HepG2 (cell line): ENCODE data around the gene LRP10. TPM values are rescaled to one million over a fixed set of nuclear protein-coding genes. Genes with fewer than 3 reads are reported as not detected.
A peak's percentile ranks its signal among the peaks of the same experiment; 100 is the strongest.

Source experiments
- CEBPZ ChIP-seq: IDR thresholded peaks from 2 replicates; pipeline ENCODE4 v1.6.1; 2012; ENCODE audit warnings: low read length, improper control_type of control experiment
- DMAP1 ChIP-seq: IDR thresholded peaks from 2 replicates; pipeline ENCODE4 v1.6.1; 2016
- DNMT1 ChIP-seq: sonication (generic); formaldehyde crosslinking; IDR thresholded peaks from 2 replicates; pipeline ENCODE4 v1.5.1; 2020; ENCODE audit warnings: mild to moderate bottlenecking, missing genetic modification reagents
- E2F5 ChIP-seq: sonication (generic); formaldehyde crosslinking; conservative IDR thresholded peaks from 2 replicates; pipeline ENCODE4 v1.4.0; 2020; ENCODE audit warnings: missing genetic modification reagents
- IKZF4 ChIP-seq: sonication (generic); formaldehyde crosslinking; IDR thresholded peaks from 2 replicates; pipeline ENCODE4 v1.5.1; 2020; ENCODE audit warnings: borderline replicate concordance, mild to moderate bottlenecking, low read depth, missing genetic modification reagents; ENCODE audit errors: not compliant biosample characterization
- MYNN ChIP-seq: sonication (generic); formaldehyde crosslinking; IDR thresholded peaks from 2 replicates; pipeline ENCODE4 v1.4.0; 2020; ENCODE audit warnings: mild to moderate bottlenecking, low read depth, missing genetic modification reagents
- REST ChIP-seq, 2 experiments: IDR thresholded peaks; 2 replicates each; pipeline ENCODE4 v1.6.1; 2011 to 2012; ENCODE audit warnings: low read length in 2 of 2, borderline replicate concordance in 1 of 2, low read depth in 1 of 2, mild to moderate bottlenecking in 1 of 2, moderate library complexity in 1 of 2
- THAP11 ChIP-seq: IDR thresholded peaks from 2 replicates; pipeline ENCODE4 v1.6.1; 2016; ENCODE audit warnings: missing biosample characterization, missing genetic modification reagents
- ZBTB37 ChIP-seq: sonication (generic); formaldehyde crosslinking; IDR thresholded peaks from 2 replicates; pipeline ENCODE4 v1.4.0; 2020; ENCODE audit warnings: mild to moderate bottlenecking, missing genetic modification reagents
- ZNF772 ChIP-seq: sonication (generic); formaldehyde crosslinking; IDR thresholded peaks from 2 replicates; pipeline ENCODE4 v1.5.0; 2020; ENCODE audit warnings: mild to moderate bottlenecking, missing genetic modification reagents
- polyA plus RNA-seq, 8 experiments: library from polyadenylated mRNA; depleted of rRNA in 3 of 8; stranded (reverse) in 7 of 8; unstranded in 1 of 8; fragments of >200 nt; fragmentation: Illumina TruSeq in 4 of 8; extraction: Trizol in 4 of 8; gene quantifications; 2 replicates each; pipeline versions ENCODE4 v1.2.1 to v1.2.3, GENCODE V29; 2011 to 2016; ENCODE audit warnings: low read depth in 4 of 8, missing spikeins in 1 of 8, mixed read lengths in 1 of 8; ENCODE audit not compliant: insufficient read depth in 1 of 8
- total RNA-seq, 5 experiments: library from RNA; depleted of rRNA; stranded (reverse); fragments of >200 nt; fragmentation: Illumina TruSeq; extraction: Trizol; gene quantifications; 2 replicates each; pipeline ENCODE4 v1.2.3, GENCODE V29; 2016; ENCODE audit warnings: low read depth in 1 of 5
- TF ChIP-seq, protein P1 (sequence below): IDR thresholded peaks from 2 replicates; pipeline ENCODE4 v1.6.1; 2018; ENCODE audit warnings: missing genetic modification reagents
- TF ChIP-seq, protein P2 (sequence below): sonication (generic); formaldehyde crosslinking; IDR thresholded peaks from 2 replicates; pipeline ENCODE4 v1.5.1; 2020; ENCODE audit warnings: missing genetic modification reagents, mild to moderate bottlenecking, borderline replicate concordance

LRP10 gene
- total and polyA plus RNA-seq, 2 of the 13 experiments (the other 11 are each of a cell fraction or from before 2014, with no cell fraction given), result 16.9 to 45.2 TPM

GRCh38 chr14:22852940-22853767 lies 18.4 kb upstream of the LRP10 start (continued):
- TF ChIP-seq REST (IDR thresholded peaks at IDR 0.05; ENCODE audit: borderline replicate concordance in 1 of 2, low read depth in 1 of 2, low read length in 2 of 2) (no peak), DNMT1 (peak; percentile 75; the same call in 1 of the 2 replicates), DMAP1 (CRISPR knock-in tag) (peak; percentile 86), E2F5 (CRISPR knock-in tag) (no peak), IKZF4 (peak; percentile 86), MYNN (CRISPR knock-in tag) (peak; percentile 74), THAP11 (CRISPR knock-in tag) (peak; percentile 75; the same call in 1 of the 2 replicates), ZBTB37 (CRISPR knock-in tag) (no peak), ZNF772 (peak; percentile 84; the same call in 1 of the 2 replicates), CEBPZ (no peak)
- TF ChIP-seq, protein P1, sequence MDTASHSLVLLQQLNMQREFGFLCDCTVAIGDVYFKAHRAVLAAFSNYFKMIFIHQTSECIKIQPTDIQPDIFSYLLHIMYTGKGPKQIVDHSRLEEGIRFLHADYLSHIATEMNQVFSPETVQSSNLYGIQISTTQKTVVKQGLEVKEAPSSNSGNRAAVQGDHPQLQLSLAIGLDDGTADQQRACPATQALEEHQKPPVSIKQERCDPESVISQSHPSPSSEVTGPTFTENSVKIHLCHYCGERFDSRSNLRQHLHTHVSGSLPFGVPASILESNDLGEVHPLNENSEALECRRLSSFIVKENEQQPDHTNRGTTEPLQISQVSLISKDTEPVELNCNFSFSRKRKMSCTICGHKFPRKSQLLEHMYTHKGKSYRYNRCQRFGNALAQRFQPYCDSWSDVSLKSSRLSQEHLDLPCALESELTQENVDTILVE (CRISPR knock-in tag), result peak; percentile 80; the same call in 1 of the 2 replicates
- TF ChIP-seq, protein P2, sequence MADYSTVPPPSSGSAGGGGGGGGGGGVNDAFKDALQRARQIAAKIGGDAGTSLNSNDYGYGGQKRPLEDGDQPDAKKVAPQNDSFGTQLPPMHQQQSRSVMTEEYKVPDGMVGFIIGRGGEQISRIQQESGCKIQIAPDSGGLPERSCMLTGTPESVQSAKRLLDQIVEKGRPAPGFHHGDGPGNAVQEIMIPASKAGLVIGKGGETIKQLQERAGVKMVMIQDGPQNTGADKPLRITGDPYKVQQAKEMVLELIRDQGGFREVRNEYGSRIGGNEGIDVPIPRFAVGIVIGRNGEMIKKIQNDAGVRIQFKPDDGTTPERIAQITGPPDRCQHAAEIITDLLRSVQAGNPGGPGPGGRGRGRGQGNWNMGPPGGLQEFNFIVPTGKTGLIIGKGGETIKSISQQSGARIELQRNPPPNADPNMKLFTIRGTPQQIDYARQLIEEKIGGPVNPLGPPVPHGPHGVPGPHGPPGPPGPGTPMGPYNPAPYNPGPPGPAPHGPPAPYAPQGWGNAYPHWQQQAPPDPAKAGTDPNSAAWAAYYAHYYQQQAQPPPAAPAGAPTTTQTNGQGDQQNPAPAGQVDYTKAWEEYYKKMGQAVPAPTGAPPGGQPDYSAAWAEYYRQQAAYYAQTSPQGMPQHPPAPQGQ (CRISPR knock-in tag), result peak; percentile 55; the same call in 1 of the 2 replicates
